NOMO-1 (cell line): Measurements from ENCODE around the gene REG4.
"Not testable (repeated sequence)": the region's sequence is repeated elsewhere in the genome, so short reads cannot be mapped to it uniquely, and the experiment has no call there.

ENCODE experiments used
- DNase-seq, 2 experiments: peaks; one replicate each; lab custom pipeline; 2025; ENCODE audit not compliant: unreplicated experiment in 2 of 2; lab: John Stamatoyannopoulos, UW

Gene REG4

DNA sequence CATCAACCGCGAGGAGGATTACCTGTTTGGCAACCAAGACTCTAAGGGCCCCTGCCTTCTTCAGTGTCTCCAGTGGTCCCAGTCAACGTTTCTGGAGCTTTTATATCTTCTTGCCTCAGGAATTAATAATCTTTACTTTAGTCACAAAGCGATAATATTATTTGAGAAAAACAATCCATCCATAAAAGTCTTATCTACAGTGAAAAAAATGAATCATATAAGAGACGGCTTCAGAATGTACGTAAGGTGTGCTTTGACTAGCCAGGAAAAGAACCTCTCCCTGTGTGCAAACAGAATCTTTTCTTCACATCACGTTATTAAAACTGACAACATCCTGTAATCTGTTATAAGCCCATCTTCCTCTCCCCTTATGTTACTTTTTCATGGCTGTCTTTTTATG, at the start of gene REG4:
TSS of gene REG4 (minus strand) at position 74 of the 400 bp plus-strand sequence. CDS start 2,691 bp downstream, outside the sequence.
- DNase-seq, result no peak

- DNase-seq, result peak in 1 of 2 experiments; percentile 32
Observed at GRCh38 chr1:119859647-119860046, 48.4 kb upstream of the REG4 start.

DNA sequence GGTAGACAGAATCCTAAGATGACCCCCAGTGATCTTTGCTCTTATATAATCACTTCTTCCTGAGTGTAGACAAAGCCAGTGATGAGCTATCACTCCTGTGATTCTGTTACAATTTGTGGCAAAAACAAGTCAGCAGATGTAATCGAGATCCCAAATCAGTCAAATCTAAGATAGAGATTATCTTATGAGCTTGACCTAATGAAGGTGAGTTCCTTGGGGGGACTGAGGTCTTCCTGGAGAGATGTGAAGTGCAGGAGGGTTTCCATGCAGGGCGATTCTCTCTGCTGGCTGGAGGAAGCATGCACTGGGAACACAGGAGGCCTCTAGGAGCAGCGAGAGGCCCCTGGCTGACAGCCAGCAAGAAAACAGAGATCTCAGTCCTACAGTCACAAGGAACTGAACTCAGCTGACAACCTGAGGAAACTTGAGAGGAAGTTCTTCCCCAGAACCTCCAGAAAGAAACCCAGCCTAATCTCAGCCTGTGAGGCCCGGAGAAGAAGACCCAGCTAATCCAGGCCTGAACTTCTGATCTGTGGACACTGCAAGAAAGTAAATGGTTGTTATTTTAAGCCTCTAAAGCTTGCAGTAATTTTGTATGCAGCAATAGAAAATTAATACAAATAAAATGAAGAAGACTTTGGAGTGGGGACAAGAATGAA, 47.4 kb upstream of the REG4 start:
- DNase-seq, result not testable (repeated sequence)

- no peak for DNase-seq
Observed at GRCh38 chr1:119858126-119858525, 46.9 kb upstream of the REG4 start.

DNA sequence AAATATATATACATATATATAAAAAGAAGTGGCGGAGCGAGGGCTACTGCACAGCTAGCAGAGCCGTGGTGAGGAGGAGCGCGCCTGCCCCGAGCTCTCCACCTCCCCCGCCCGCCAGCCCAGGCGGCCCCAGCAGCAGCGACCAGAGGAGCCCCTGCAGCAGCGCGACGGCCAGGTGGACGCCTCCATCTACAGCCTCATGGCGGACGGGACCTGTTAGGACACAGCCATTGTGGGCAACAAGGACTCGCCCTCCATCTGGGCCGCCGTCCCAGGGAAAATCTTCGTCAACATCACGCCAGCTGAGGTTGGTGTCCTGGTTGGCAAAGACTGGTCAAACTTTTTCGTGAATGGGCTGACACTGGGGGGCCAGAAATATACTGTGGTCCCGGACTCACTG, 41.9 kb upstream of the REG4 start:
- DNase-seq, result no peak

GRCh38 chr1:119844206-119844605, 32.9 kb upstream of the REG4 start:
- DNase-seq, result not testable (repeated sequence)

GRCh38 chr1:119841306-119841705, 30.0 kb upstream of the REG4 start:
- DNase-seq, result no peak

- no peak for DNase-seq
Observed at GRCh38 chr1:119840745-119841144, 29.5 kb upstream of the REG4 start.

- no peak for DNase-seq
Observed at GRCh38 chr1:119838236-119838635, 27.0 kb upstream of the REG4 start.

- no peak for DNase-seq
Observed at GRCh38 chr1:119834990-119835389, 23.7 kb upstream of the REG4 start.

DNA sequence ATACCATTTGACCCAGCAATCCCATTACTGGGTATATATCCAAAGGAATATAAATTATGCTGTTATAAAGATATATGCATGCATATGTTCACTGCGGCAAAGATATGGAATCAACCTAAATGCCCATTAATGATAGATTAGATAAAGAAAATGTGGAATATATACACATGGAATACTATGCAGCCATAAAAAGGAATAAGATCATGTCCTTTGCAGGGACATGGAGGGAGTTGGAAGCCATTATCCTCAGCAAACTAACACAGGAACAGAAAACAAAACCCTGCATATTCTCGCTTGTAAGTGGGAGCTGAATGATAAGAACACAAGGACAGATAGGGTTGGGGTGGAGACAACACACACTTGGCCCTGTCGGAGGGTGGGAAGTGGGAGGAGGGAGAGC, 19.8 kb upstream of the REG4 start:
- DNase-seq, result no peak

DNA sequence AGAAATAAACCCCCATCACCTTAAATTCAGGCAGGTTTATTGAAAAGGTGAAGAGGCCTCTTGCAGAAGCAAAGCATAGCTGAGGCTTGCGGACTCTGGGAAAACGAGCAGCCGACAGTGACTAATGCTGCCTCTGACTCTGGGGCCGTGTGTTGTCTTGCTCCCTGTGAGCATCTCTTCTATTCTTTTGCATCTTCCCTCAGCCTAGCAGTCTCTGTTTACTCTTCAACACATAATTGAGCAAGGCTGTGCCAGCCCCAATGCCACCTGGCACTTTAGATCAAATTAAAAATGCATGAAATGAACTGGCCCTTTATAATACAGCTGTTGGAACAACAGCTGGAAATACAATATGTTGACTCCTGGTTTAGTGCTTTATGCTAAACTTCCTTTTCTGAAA, 18.4 kb upstream of the REG4 start:
- DNase-seq, result no peak

GRCh38 chr1:119829006-119829405, 17.7 kb upstream of the REG4 start:
- DNase-seq, result not testable (repeated sequence)

GRCh38 chr1:119828266-119828665, 17.0 kb upstream of the REG4 start:
- DNase-seq, result no peak

DNA sequence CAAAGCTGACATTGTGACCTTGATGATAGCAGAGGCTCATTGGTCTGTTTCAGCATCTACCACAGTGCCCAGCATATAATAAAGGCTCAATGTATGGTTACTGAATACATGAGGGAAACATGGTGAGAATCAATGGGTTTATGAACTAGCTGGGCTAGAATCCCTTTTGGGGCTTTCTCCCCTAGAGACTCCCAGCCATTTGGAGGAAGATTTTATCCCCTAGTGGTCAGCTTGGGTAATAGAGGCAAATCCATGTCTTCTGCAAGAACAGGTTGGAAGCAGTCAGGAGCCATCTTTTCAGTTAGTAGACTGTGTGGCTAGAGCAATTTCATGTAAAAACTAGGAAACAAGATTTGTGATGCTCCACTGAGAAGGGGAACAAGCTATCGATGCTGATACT, 15.8 kb upstream of the REG4 start:
- DNase-seq, result no peak

DNA sequence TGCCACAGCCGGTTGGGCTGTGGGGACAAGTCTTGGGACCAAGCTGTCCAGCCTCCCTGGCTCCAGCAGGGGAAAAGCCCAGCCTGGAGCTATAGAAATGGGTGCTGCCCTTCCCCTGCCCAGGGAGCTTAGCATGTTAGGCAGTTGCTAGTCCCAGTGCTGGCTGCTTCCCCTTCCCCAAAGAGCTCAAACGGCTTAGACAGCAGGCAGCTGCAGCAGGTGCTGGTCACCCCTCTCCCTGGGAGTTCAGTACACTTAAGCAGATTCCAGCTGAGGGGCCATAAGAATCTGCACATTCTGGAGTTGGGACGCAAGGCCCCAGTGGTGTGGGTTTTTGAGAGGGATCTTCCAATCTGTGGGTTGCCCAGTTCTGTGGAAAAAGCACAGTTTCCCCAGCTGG, 11.1 kb upstream of the REG4 start:
- DNase-seq, result no peak

GRCh38 chr1:119818181-119818580, 6.9 kb upstream of the REG4 start:
- DNase-seq, result no peak

DNA sequence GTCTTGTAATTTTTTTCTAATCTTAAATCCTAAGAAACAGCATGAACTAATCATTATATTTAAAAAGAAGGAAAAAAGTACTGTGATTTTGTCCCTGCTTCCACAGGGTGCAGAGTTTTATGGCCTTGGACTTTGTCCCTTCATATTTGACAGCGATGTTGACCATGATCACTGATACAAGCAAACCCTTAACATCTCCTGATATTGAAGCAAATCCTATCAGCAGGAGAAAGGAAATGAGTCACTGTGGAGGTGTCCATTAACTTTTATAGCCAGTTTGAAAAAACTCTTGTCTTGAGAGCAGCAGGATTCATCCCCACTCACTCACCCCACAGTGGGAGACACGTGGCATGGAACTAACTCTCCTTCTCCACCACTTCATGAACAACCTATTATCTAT, 5.1 kb upstream of the REG4 start:
- DNase-seq, result no peak

GRCh38 chr1:119815928-119816327, 4.7 kb upstream of the REG4 start:
- no peak for DNase-seq

DNA sequence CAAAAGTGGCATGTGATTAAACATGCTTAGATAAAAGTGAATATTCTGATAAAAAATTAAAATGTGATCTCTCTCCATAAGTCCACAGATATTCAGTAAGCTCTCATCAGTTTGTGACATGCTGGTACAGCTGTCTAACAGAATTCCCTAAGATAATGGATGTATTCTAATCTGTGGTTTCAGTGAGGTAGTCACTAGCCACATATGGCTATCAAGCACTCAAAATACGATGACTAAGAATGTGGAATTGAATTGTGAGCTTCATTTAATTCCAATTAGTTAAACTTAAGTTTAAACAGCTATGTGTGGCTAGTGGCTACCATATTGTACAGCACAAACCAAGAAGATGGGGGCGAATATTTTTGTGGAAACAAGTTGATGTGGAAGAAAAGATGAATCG, 4.1 kb upstream of the REG4 start:
- no peak for DNase-seq

DNA sequence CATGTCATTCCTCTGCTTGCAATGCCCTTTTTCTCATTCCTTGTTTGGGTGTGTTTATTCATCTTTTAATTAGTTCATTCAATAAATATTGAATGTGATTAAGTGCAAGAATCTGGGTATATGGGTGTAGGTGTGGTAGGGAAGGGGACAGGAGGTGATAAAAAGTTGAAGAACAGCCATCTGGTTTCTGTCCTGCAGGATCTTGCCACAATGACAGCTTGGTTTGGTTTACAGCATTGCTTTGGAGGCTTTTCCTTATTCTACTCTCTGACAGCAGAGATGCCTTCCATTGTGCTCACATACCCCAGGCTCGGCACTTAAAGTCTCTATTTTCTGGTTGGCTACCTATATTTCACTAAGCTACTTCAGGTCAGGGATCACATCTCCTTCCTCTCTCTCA, 3.0 kb upstream of the REG4 start:
- DNase-seq, result no peak

GRCh38 chr1:119811985-119812557, 811 bp upstream of the REG4 start:
- no peak for DNase-seq
